ELF-1 (cell line): Measurements from ENCODE around the gene EEIG1.
A peak's percentile ranks its signal among the peaks of the same experiment; 100 is the strongest.

ENCODE experiments used
- DNase-seq: peaks from one replicate; pipeline ENCODE4 v3.0.0-alpha.2; 2016; ENCODE audit warnings: low read depth, low spot score

Gene EEIG1

DNA sequence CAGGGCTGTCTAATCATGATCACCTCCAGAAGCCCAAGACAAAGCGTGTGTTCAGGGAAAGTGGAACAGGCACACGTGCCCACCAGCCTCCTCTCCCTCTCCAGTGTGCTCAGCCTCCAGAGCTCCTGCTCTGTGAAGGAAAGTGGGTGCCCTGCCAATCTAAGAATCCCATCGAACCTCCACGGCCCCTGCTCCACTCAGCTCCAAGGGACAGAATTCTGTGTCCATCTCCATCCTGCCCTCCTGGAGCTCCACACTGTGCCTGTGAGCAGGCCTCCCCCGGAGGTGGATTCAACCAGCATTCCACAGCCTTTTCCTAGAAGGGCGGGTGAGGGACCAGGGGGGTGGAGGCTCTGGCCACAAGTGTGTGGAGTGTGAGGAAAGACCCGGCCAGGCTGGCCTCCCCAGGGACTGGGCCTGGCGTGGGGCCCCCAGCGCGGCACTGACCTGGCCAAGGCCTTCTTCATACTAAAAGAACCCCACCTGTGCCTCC, 6.0 kb downstream of the EEIG1 start:
- DNase-seq, result no peak

DNA sequence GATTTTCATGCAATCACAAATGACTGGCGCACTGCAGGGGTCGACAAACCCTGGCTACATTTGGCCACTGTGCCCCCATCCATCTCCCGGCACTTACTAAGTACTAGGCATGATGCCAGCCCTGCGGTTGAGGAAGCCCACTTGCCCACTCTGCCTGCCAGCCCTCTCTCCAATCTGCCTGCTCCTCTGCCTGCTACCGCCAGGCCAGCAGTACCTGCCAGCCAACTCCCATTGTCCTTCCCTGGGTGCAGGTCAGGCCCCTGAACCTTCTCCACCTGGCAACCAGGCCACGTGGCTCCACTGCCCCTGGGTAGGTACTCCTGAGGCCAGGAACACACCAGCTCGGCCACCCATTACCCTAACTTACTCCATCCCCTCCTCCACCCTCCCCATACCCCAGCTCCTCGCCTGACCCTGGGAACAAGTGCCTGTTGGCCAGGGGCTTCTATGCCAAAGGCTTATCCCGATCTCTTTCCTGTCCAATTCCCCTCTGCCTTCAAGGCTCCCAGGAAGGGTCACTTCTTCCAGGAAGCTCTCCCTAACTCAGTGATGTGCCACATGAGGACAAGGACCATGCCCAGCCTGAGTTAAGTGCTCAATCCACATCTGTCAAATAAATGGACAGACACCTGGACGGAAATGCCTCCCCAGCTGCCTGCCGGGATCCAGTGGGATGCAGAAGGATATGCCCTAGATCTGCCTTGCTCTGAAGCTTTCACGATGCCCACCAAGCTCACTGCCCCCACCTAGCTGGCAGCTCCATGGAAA, 6.6 kb downstream of the EEIG1 start:
- no peak for DNase-seq

- DNase-seq, result peak; percentile 6
Measured at GRCh38 chr9:127973169-127974000, 7.4 kb downstream of the EEIG1 start.

GRCh38 chr9:127972236-127972871, 8.4 kb downstream of the EEIG1 start:
- DNase-seq, result no peak

DNA sequence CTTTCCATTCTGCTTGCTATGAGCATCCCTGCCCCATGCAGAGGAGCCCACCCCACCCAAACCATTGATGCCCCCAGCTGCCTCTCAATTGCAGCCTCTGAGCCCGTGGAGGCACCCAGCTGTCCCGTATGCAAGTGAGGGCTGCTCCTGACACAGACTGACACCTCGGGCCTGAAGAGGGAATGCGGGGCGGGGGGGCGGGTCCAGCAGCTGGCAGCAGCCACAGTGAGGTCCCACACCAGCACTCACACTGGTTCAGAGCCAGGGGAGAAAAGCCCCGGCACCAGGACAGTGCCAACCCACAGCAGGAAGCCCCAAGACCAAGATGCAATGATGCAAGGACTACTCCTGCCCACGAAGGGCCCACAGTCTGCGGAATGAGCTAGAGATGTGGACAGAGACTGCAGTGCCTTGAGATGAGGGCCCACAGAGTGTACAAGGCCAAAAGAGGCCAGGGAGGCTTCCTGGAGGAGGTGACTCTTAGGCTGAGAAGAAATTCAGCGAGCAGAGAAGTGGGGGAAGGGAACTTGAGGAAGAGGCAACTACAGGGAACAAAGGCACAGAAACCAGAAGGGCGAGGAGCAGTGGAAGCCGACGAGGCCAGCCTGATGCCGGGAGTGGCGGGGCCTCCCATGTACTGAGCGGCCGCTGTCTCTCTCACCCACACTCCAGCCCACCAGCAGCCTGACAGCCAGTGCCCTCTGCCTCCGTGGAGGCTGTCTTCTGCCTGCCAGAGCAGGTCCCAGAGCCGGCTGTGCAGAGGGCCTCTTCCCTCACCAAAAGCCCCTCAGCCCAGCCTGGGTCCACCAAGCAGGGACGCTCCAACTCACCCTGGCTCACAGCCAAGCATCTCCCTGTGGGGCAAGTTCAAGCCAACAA, 9.2 kb downstream of the EEIG1 start:
- DNase-seq, result peak; percentile 58

DNA sequence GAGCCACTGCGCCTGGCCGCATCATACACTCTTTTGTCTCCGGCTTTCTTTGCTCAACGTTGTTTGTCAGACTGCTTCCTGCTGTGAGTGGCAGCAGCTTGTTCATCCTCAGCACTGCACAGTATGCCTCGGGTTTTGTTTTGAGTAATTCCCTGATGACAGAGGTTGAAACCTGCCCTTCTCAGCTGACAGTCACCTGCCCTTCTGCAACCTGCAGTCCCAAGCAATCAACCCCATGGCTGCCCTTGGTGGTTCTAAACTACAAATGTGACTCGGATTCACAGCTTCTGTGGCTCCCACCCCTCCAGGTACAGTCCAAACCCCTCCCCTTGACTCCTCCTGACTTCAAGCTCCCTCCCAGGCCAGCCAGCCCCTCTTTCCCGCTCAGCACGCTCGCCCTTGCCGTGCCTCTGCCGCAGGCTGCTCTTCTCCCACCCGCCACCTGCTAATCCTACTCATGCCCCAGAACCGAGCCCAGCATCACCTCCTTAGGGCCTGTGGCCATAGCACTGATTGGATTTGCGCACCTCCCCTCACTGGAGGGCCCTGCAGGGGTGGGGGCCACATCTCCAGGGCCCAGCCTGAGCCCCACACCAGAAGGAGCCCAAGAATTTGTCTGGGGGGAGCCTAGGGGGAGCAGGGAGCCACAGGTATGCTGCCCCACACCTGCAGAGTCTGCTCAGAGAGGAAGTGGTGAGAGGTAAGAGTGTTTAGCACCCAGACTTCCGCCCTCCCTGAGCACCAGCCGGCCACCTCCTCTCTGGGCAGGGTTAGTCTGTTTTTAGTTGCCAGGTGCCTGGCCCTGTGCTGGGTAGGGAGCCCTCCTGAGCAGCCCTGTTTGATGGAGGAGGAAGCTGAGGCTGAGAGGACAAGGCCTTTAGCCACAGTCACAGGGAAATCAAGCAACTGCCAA, 10.1 kb downstream of the EEIG1 start:
- DNase-seq, result no peak

GRCh38 chr9:127968700-127969383, 11.9 kb downstream of the EEIG1 start:
- DNase-seq, result no peak

GRCh38 chr9:127968042-127968441, 12.7 kb downstream of the EEIG1 start:
- no peak for DNase-seq

DNA sequence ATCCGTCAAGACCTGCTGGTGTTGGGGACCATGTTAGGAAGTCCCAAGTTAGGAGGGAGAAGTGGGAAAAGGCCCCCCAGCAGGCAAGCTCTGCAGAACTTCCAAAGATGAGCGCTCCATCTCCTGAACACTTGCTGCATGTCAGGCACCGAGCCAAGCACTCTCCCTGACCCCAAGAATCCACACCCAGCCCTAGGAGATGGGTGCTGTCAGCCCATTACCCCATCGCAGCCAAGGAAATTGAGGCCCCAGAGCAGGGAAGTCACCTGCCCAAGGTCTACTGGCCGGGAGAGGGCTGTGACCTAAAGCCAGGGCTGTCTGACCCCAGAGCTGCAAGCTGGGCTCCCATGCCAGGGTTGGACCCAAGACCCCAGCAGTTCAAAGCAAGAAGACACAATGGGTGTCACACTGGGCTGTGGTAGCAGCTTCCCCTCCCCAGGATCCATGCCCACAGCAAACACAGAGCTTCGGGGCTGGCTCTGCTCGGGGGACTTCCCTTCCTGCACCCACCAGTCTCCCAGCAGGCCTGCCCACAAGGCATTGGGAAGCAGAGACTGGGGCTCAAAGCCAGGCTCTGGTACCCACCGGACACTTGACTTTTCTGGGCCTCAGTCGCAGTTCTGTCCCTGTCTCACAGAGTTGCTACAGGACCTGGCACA, 13.5 kb downstream of the EEIG1 start:
- DNase-seq, result no peak

- no peak for DNase-seq
Measured at GRCh38 chr9:127966416-127967150, 14.2 kb downstream of the EEIG1 start.

GRCh38 chr9:127965953-127966352, 14.8 kb downstream of the EEIG1 start:
- no peak for DNase-seq

DNA sequence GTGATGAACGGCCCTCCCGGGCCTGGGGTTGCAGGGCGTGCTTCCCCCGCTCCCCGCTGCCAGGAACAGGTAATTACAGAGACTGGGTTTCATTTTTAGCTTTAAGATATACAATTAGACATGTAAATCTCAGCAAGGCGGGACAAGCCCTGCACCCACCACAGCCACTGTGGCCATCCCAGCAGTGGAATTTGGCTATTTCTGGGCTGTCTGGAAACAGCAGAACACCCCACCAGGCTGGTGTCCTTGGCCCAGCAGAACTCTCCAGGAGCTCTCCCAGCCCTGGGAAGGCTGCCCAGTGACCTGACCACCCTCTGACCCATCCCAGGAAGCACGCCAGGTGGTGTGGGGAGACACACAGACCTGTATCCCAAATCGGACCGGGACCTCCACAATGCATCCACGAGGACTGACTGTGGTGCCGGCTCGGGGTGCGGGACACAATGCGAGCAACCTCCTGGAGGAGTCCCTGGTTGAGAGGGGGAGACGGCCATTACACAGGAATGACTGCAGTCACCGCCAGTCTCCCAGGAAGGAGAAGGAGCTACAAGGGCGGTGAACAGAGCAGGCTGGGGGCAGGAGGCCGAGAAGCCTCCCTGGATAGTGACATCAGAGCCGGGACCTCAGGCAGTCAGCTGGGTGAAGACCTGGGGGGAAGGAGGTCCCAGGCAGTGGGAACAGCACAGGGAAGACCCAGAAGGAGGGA, 17.3 kb downstream of the EEIG1 start:
- no peak for DNase-seq

DNA sequence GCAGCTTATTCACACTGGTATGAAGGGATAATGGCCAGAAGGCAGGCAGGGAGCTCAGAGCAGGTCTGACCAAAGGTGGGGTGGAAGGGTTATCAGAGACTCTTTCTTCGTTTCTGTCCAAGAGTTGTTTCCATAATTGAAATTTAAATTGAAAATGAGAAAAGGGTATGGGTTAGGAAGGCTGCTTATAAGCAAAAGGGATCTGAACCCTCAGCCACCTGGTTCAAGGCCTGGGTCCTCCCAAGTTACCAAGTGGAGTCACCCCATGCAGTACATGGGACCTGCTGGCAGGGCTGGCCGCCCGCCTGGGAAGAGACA, 17.8 kb downstream of the EEIG1 start:
- DNase-seq, result no peak

DNA sequence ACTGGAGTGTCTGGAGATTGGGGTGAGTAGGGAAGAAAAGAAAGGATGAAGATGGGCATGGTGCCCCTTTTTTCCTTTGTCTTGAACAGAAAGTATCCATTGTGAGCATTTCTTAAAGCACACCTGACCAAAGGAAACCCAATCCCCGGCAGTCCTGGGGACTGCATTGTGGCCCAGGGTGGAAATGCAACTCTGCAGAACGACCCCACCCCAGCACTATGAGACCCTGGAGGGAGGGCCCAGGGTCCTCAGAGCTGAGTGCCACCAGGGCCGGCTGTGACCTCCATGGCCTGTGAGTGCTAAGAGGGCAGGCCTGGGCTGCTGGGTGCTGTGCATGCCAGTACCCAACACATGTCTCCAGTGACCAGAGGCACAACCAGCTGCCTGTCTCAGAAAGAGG, 18.5 kb downstream of the EEIG1 start:
- no peak for DNase-seq

DNA sequence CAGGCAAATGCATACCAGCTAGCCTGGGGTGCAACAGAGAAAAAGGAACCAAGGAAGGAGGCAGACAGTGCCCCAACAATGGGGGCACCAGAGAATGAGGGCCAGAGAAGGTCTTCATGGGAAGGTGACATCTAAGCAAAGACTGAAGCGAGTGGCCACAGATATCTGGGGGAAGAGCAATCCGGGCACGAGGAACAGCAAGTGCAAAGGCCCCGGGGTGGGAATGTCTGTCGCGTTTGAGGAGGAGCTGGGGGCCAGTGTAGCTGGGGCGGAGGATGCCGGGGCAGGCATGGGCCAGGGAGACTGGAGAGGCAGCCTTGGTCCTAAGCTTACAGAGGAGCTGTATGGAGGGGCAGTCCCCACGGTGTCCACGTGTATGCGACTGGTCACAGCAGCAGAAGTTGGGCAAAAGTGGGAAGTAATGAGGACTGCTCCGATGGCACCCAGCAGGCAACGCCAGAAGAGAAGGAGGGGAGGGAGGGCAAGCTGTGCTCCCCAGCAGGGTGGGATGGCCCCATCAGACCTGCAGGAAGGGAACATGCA, 19.1 kb downstream of the EEIG1 start:
- no peak for DNase-seq

DNA sequence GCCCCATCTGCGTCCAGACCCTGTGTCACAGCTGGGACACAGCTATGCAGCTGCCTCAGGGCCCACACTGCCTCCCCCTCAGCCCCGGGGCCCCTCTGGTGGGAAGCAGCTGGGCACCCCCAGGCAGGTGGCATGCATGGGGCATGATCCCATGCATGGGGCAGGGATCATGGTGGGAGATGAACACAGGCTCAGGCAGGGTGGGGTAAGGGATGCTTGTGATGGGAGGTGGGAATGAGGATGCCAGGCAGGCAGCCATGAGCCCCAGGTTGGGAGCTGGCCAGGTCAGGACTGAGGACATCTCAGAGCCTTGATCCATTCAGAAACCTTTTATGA, 19.7 kb downstream of the EEIG1 start:
- no peak for DNase-seq

DNA sequence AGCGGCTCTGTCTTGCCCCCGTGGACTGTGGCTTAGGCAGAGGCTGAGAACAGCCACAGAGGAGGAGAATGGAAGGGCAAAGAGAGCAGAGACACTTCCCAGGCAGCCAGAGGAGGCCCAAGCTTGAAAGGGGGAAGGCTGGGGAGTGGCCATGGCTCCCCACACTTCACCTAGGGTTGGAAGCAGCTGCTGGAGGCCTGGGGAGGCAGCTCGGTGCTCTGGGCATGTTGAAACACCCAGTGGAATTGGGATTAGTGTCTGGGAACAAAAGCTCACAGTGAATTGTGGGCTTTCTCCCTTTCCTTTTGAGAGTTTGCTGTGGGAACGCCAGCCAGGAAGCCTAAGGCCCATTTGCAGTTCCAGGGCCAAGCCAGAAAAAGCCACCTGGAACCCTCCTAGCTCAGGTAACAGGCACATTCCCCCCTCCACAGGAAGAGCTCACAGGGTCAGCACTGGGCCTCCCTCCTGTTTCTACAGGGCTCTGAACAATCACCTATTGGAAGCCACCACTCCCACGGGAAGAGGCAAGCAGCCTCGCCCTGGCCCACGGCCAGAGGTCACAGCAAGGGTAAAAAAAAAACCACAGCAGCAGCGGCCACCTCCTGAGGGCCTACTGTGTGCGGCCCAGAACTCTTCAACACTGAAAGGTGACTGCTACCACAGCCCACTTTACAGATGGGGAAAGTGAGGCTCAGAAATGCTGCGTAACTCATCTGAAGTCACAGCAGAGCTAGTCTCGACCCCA, 20.2 kb downstream of the EEIG1 start:
- no peak for DNase-seq
